Large intestine (tissue), 3 donors: ENCODE data around the gene C1orf122. TPM values are rescaled to one million over a fixed set of nuclear protein-coding genes. Genes with fewer than 3 reads are reported as not detected.

ENCODE experiments used
- DNase-seq, 2 donors: peaks; one replicate each; pipeline versions ENCODE4 v3.0.0 to v3.0.0-alpha.2; 2013
- H3K27ac ChIP-seq: one replicate; pipeline ENCODE4 v1.5.1; 2013; ENCODE audit warnings: low read length
- H3K27me3 ChIP-seq: 2 replicates; pipeline ENCODE4 v1.6.1; 2013; ENCODE audit warnings: low read length; ENCODE audit not compliant: control insufficient read depth, insufficient read depth
- H3K36me3 ChIP-seq: 2 replicates; pipeline ENCODE4 v1.6.1; 2013; ENCODE audit warnings: low read length; ENCODE audit not compliant: control insufficient read depth, insufficient read depth
- H3K4me1 ChIP-seq: one replicate; pipeline ENCODE4 v1.6.1; 2013; ENCODE audit warnings: low read length; ENCODE audit not compliant: control insufficient read depth, insufficient read depth
- H3K4me3 ChIP-seq: one replicate; pipeline ENCODE4 v1.5.1; 2013; ENCODE audit warnings: low read length
- H3K9me3 ChIP-seq: one replicate; pipeline ENCODE4 v1.6.1; 2013; ENCODE audit warnings: mild to moderate bottlenecking, low read depth, low read length, moderate library complexity; ENCODE audit not compliant: control insufficient read depth
- WGBS: methylation state at CpG from one replicate; pipeline ENCODE4 v1.1.5; 2013; ENCODE audit warnings: low lambda C conversion rate; ENCODE audit not compliant: insufficient coverage; 5-methylcytosine and 5-hydroxymethylcytosine counted together
- polyA plus RNA-seq: library from polyadenylated mRNA; unstranded; fragments of 120-200 nt; gene quantifications from one replicate; pipeline ENCODE4 v1.2.1, GENCODE V29; 2013

C1orf122 gene
- polyA plus RNA-seq, 1 donor: 35.2 TPM

DNA sequence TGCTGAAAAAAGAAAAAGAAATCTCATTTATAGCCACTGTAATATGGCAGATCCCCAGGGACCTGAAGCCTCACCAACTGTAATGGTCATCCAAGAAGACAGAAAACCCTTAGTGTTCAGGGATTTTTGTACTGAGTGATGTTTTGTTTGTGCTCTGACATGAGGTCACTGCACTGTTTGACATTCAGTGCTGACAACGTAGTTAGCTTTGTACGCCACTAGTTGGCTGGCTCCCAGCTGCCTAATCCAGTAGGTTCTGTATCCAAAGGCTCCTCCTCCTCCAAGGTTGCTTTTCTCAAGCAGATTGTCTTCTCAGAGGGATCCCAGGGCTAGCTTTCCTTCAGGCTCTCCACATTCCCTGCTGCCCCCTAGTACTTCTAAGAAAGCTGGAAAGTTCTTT is 9.9 kb downstream of the C1orf122 start:
- no peak overlapping the region for H3K27ac ChIP-seq
- WGBS: no CpG with 5 or more reads among the region's 2 CpGs
- DNase-seq: no peak
- peaks cover 57% of the 10 kb centered on the region for H3K36me3 ChIP-seq
- H3K4me3 ChIP-seq: no peak overlapping the region
- H3K4me1 ChIP-seq: no peaks in the 10 kb centered on the region
- H3K9me3 ChIP-seq: no peaks in the 10 kb centered on the region
- no peaks in the 10 kb centered on the region for H3K27me3 ChIP-seq

DNA sequence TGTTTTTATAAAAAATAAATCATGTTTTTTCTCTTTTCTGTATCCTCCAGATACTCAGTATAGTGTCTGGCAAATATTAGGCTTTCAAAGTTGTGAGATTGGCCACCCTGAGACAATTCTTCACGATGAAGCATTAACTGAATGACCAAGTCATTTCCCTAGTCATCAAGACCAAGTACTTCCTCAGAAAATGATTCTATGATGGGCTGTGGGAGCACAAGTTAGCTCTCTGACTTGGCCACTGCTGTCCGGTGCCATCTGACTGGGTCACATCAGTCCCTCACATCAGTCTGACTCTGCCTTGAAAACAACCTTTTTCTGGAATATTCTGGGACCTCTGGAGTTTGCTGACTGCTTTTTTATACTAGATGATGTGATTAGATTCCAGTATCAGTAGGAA is 13.9 kb downstream of the C1orf122 start:
- Histone ChIP-seq H3K27ac (no peak overlapping the region), H3K36me3 (peaks cover 51% of the 10 kb centered on the region), H3K4me1 (no peaks in the 10 kb centered on the region), H3K4me3 (no peak overlapping the region), H3K27me3 (no peaks in the 10 kb centered on the region), H3K9me3 (no peaks in the 10 kb centered on the region)
- no peak for DNase-seq
- no CpG with 5 or more reads among the region's 2 CpGs for WGBS

DNA sequence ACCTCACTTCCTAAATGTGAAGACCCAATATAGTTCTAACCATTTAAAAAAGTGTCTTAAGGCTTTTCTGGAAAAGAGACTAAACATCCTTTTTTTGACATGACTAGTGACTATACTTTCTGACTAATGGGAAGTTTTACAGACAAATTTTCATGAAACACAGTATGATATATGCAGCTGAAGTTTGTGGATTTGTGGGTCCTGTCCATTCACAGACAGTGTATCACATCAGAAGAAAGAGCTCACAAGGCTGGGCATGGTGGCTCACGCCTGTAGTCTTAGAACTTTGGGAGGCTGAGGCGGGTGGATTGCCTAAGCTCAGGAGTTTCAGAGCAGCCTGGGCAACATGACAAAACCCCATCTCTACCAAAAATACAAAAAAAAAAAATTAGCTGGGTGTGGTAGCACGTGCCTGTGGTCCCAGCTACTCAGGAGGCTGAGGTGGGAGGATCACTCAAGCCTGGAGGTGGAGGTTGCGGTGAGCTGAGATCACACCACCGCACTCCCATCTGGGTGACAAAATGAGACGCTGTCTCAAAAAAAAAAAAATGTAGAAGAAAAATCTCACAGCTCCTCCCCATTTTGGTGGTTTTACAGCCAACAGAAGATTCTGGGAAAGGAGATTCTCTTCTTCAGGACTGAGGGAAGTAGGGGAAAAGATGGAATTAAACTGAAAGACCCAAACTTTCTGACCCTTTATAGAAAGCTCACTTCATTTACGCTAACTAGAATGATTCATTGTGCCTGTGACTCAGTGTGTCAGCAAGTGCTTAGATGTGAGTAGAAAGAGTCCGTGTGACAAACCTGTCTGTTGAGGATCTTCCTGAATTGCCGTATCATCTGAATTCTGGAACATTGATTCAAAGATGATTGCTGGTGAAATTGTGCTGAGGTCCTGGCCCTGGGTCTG is 15.6 kb downstream of the C1orf122 start:
- H3K27me3 ChIP-seq: no peaks in the 10 kb centered on the region
- H3K9me3 ChIP-seq: no peaks in the 10 kb centered on the region
- no peak overlapping the region for H3K27ac ChIP-seq
- no peak overlapping the region for H3K4me3 ChIP-seq
- H3K4me1 ChIP-seq: no peaks in the 10 kb centered on the region
- peaks cover 38% of the 10 kb centered on the region for H3K36me3 ChIP-seq
- no peak for DNase-seq
- 96% methylated on average over 5 of the region's 9 CpGs for WGBS

DNA sequence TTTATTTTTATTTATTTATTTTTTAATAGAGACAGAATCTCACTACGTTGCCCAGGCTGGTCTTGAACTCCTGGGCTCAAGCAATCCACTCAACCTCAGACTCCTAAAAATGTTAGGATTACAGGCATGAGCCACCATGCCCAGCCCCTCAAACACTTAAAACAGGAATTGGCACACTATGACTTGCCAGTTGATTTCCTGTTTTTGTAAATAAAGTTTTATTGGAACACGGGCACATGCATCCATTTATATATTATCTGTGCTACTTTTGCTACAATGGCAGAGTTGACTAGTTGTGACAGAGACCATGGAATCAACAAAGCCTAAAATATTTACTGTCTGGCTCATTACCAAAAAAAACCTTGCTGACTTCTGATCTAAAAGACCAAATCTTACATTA is 16.4 kb downstream of the C1orf122 start:
- Histone ChIP-seq H3K4me1 (peaks cover 4% of the 10 kb centered on the region), H3K27ac (no peak overlapping the region), H3K36me3 (peaks cover 39% of the 10 kb centered on the region)

DNA sequence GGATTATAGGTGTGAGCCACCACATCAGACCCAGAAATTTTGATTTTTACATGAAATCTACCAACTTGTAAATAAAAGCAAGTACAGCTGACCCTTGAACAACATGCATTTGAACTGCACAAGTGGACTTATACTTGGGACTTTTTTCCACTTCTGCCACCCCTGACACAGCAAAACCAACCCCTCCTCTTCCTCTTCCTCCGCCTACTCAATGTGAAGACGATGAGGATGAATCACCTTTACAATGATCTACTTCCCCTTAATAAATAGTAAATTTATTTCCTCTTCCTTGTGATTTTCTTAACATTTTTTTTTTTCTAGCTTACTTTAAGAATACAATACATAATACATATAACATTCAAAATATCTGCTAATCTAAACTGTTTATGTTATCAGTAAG is 17.9 kb downstream of the C1orf122 start:
- no peak overlapping the region for H3K27ac ChIP-seq
- no peaks in the 10 kb centered on the region for H3K27me3 ChIP-seq
- WGBS: 93% methylated on average over 2 of the region's 2 CpGs
- H3K9me3 ChIP-seq: no peaks in the 10 kb centered on the region
- no peak overlapping the region for H3K4me3 ChIP-seq
- H3K4me1 ChIP-seq: peaks cover 4% of the 10 kb centered on the region
- H3K36me3 ChIP-seq: peaks cover 32% of the 10 kb centered on the region
- DNase-seq: no peak

More for the DNA sequence above, 16.4 kb downstream of the C1orf122 start:
- Histone ChIP-seq H3K9me3 (no peaks in the 10 kb centered on the region), H3K27me3 (no peaks in the 10 kb centered on the region), H3K4me3 (no peak overlapping the region)
- no CpG with 5 or more reads among the region's 2 CpGs for WGBS
- no peak for DNase-seq

DNA sequence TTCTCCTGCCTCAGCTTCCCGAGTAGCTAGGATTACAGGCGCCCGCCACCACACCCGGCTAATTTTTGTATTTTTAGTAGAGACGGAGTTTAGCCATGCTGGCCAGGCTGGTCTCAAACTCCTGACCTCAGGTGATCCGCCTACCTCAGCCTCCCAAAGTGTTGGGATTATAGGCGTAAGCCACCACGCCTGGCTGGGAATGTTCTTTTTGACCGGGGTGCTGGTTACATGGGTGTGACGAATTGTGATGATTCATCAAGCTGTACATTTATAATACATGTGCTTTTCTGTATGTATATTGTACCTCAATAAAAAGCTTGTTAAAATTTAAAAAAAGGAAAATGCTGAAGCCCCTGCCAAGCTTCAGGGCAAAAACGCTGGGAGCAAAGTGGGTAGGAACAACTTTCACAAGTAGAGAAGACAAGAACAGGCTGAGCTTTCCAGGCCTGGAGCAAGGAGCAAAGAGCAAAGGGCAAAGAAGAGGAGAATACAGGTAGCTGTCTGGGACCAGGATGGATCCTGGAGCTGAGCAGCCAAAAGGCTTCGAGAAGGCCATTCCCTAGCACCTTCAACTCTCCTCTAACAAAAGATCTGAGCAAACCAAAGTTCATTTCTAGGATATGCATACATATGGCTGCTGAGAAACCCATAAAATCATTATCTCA is 21.0 kb downstream of the C1orf122 start:
- Histone ChIP-seq H3K36me3 (peaks cover 30% of the 10 kb centered on the region), H3K4me3 (no peak overlapping the region), H3K4me1 (peaks cover 4% of the 10 kb centered on the region), H3K9me3 (no peaks in the 10 kb centered on the region), H3K27ac (no peak overlapping the region), H3K27me3 (no peaks in the 10 kb centered on the region)
- 50% methylated on average over 1 of the region's 12 CpGs for WGBS
- DNase-seq: peak in 1 of 2 donors; percentile 35

DNA sequence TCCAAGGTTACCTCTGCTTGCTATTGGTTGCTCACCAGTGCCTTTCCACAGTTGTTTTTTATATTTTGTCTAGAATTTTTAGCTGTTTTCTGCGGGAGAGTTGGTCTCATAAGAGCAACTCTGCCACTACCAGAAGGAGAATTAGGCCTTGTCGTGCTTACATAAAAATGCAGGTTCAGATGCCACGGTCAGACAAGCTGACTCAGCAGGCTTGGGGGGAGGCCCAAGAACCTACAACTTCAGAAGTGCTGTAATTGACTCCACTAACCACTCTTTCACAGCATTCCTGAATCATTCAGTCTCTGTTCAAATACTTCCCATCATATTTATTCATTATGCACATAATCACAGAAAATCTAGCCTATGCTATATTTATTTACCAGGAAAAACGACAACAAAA is 23.5 kb downstream of the C1orf122 start:
- peaks cover 47% of the 10 kb centered on the region for H3K36me3 ChIP-seq
- WGBS: no CpG with 5 or more reads among the region's 4 CpGs
- H3K9me3 ChIP-seq: no peaks in the 10 kb centered on the region
- H3K4me1 ChIP-seq: peaks cover 4% of the 10 kb centered on the region
- no peaks in the 10 kb centered on the region for H3K27me3 ChIP-seq
- no peak overlapping the region for H3K4me3 ChIP-seq
- DNase-seq: no peak
- H3K27ac ChIP-seq: no peak overlapping the region

DNA sequence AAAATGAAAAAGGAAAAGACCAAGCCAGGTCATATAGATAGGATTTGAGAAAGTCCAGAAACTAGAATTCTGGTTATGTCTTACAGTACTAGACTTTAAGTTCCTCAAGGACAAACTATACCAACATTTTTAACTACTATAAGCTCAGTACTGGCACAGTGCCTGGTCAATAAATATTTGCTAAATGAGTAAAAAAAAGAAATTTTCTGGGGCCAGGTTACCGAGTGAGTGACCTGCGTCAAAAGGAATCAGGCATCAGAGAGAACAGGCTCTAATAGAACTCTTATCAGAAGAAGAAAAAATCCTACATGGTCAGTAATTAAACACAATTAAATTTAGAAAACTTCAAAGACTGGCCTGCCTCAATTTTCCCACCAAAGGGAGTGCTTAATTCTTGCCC is 24.2 kb downstream of the C1orf122 start:
- Histone ChIP-seq H3K4me1 (peaks cover 4% of the 10 kb centered on the region), H3K4me3 (no peak overlapping the region), H3K27ac (no peak overlapping the region), H3K36me3 (peaks cover 50% of the 10 kb centered on the region), H3K27me3 (no peaks in the 10 kb centered on the region), H3K9me3 (no peaks in the 10 kb centered on the region)
- no CpG with 5 or more reads among the region's 2 CpGs for WGBS
- DNase-seq: no peak

DNA sequence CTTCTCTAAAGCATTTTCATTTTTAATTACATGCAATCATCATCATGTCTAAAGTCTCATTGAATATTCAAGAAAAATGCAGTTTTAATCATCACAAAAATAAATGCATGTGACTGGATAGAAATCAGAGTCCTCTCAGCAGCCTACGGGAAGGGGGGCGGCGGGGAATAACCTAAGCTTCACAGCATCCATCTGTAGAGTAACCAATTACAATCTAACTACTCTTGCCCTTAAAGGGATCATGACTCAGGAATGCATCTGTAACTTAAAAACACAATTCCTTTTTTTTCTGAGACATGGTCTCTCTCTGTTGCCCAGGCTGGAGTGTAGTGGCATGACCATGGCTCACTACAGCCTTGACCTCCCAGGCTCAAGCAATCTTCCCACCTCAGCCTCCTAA is 29.2 kb downstream of the C1orf122 start:
- Histone ChIP-seq H3K4me1 (no peaks in the 10 kb centered on the region), H3K27ac (no peak overlapping the region), H3K9me3 (no peaks in the 10 kb centered on the region), H3K27me3 (no peaks in the 10 kb centered on the region), H3K36me3 (peaks cover 67% of the 10 kb centered on the region), H3K4me3 (no peak overlapping the region)
- no peak for DNase-seq
- no CpG with 5 or more reads among the region's 3 CpGs for WGBS

DNA sequence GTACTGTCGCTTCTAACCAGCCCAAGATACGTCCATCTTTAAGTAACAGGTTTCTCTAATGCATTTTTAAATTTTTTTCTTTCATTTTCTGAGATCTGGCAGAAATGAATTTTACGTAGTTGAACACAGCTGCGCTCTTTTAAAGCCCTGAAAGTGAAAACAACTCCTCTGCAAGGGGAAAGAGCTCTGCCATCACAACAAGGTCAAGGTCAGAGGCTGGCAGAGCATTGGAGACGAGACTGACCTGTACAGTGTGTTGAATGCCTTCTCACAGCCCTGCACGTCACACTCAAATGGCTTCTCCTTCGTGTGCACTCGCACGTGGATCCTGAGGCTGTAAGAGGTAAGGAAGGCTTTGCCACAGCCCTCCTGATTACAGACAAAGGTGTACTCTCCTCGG is 32.1 kb downstream of the C1orf122 start:
- Histone ChIP-seq H3K36me3 (peaks cover 48% of the 10 kb centered on the region), H3K27ac (no peak overlapping the region), H3K27me3 (no peaks in the 10 kb centered on the region), H3K4me3 (no peak overlapping the region), H3K9me3 (no peaks in the 10 kb centered on the region), H3K4me1 (no peaks in the 10 kb centered on the region)
- 94% methylated on average over 2 of the region's 10 CpGs for WGBS
- no peak for DNase-seq
